ENCODE results near the gene SZRD1.
"Not testable (repeated sequence)": the region's sequence is repeated elsewhere in the genome, so short reads cannot be mapped to it uniquely, and the experiment has no call there.

The SZRD1 gene

DNA sequence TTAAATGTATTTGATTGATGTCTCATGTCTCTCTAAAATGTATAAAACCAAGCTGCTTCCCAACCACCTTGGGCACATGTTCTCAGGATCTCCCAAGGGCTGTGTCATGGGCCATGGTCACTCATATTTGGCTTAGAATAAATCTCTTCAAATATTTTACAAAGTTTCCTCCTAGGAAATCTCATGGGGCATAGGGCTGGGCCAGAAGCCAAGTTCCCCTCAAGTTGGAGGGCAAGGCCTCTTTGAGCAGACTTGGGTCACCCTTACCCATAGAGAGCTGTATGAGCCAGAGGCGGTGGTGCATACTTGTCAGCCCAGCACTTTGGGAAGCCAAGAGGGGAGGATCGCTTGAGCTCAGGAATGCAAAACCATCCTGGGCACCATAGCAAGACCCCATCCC, 12.4 kb upstream of the SZRD1 start:
- Histone ChIP-seq H4K8ac (ENCODE audit: low read length) (no peak overlapping the region), H3K27me3 (ENCODE audit: control insufficient read depth in 1 of 2, insufficient read depth in 1 of 2, low read length in 2 of 2) (no peaks in the 10 kb centered on the region), H2BK15ac (ENCODE audit: low read depth, poor library complexity, severe bottlenecking) (no peak overlapping the region), H2BK5ac (ENCODE audit: low read depth, low read length, poor library complexity, severe bottlenecking) (no peak overlapping the region), H2BK12ac (ENCODE audit: low read length in 2 of 2) (no peak overlapping the region), H3K27ac (ENCODE audit: low read length, poor library complexity, severe bottlenecking) (no peak overlapping the region), H3K9ac (ENCODE audit: low read length) (no peak overlapping the region), H3K23ac (ENCODE audit: low read length in 2 of 2) (no peak overlapping the region), H4K91ac (ENCODE audit: low read length) (no peak overlapping the region), H3K18ac (ENCODE audit: low read depth in 1 of 2, low read length in 2 of 2) (no peak overlapping the region), H3K4me2 (ENCODE audit: low read length, poor library complexity, severe bottlenecking) (no peak overlapping the region), H3K4ac (ENCODE audit: low read depth in 1 of 2, low read length in 2 of 2) (no peak overlapping the region), H3K79me1 (replicated peaks; ENCODE audit: low read length, poor library complexity, severe bottlenecking) (peaks cover 2% of the 10 kb centered on the region), H2BK120ac (ENCODE audit: low read depth, low read length) (no peak overlapping the region), H3K14ac (ENCODE audit: low read length in 2 of 2) (no peak overlapping the region), H3K36me3 (ENCODE audit: control insufficient read depth in 1 of 2, insufficient read depth in 2 of 2, low read depth in 1 of 2, low read length in 2 of 2) (no peaks in the 10 kb centered on the region), H3K9me3 (ENCODE audit: control insufficient read depth, low read length) (no peaks in the 10 kb centered on the region), H3K4me3 (ENCODE audit: insufficient read depth in 1 of 2, low read depth in 1 of 2, low read length in 2 of 2) (no peak overlapping the region), H2AFZ (ENCODE audit: low read depth, low read length) (no peak overlapping the region), H2AK5ac (ENCODE audit: low read length, severe bottlenecking) (no peak overlapping the region), H3K4me1 (ENCODE audit: control insufficient read depth, insufficient read depth, low read depth, low read length) (peaks cover 8% of the 10 kb centered on the region)
- WGBS, result 92% methylated on average over 1 of the region's 2 CpGs
- DNase-seq, result no peak

DNA sequence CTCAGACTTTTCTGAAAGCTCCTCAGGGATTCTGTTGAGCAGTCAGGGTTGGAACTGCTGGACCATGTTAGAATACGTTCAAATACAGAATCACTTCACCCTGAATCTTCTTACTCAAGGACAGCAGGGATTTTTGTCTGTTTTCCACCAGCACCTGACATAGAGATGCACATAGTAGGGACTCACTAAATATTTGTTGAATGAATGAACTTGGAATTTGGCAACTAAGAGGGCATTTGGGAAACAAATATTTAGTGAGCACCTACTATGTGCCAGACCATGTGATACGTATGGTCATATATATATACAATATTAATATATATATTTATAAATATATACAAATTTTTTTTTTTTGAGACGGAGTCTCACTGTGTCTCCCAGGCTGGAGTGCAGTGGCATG, 10.2 kb upstream of the SZRD1 start:
- Histone ChIP-seq H3K36me3 (ENCODE audit: control insufficient read depth in 1 of 2, insufficient read depth in 2 of 2, low read depth in 1 of 2, low read length in 2 of 2) (no peaks in the 10 kb centered on the region), H3K9me3 (ENCODE audit: control insufficient read depth, low read length) (no peaks in the 10 kb centered on the region), H3K79me1 (replicated peaks; ENCODE audit: low read length, poor library complexity, severe bottlenecking) (peaks cover 2% of the 10 kb centered on the region), H2BK12ac (ENCODE audit: low read length in 2 of 2) (no peak overlapping the region), H2AFZ (ENCODE audit: low read depth, low read length) (no peak overlapping the region), H3K27me3 (ENCODE audit: control insufficient read depth in 1 of 2, insufficient read depth in 1 of 2, low read length in 2 of 2) (no peaks in the 10 kb centered on the region), H2BK15ac (ENCODE audit: low read depth, poor library complexity, severe bottlenecking) (no peak overlapping the region), H2BK120ac (ENCODE audit: low read depth, low read length) (no peak overlapping the region), H3K27ac (ENCODE audit: low read length, poor library complexity, severe bottlenecking) (no peak overlapping the region), H3K4ac (ENCODE audit: low read depth in 1 of 2, low read length in 2 of 2) (no peak overlapping the region), H4K8ac (ENCODE audit: low read length) (no peak overlapping the region), H3K23ac (ENCODE audit: low read length in 2 of 2) (no peak overlapping the region), H3K9ac (ENCODE audit: low read length) (no peak overlapping the region), H3K4me2 (ENCODE audit: low read length, poor library complexity, severe bottlenecking) (no peak overlapping the region), H3K14ac (ENCODE audit: low read length in 2 of 2) (no peak overlapping the region), H2AK5ac (ENCODE audit: low read length, severe bottlenecking) (no peak overlapping the region), H2BK5ac (ENCODE audit: low read depth, low read length, poor library complexity, severe bottlenecking) (no peak overlapping the region), H3K18ac (ENCODE audit: low read depth in 1 of 2, low read length in 2 of 2) (no peak overlapping the region), H4K91ac (ENCODE audit: low read length) (no peak overlapping the region), H3K4me1 (ENCODE audit: control insufficient read depth, insufficient read depth, low read depth, low read length) (peaks cover 8% of the 10 kb centered on the region), H3K4me3 (ENCODE audit: insufficient read depth in 1 of 2, low read depth in 1 of 2, low read length in 2 of 2) (no peak overlapping the region)
- WGBS, result 75% methylated on average over 1 of the region's 3 CpGs
- DNase-seq, result no peak

DNA sequence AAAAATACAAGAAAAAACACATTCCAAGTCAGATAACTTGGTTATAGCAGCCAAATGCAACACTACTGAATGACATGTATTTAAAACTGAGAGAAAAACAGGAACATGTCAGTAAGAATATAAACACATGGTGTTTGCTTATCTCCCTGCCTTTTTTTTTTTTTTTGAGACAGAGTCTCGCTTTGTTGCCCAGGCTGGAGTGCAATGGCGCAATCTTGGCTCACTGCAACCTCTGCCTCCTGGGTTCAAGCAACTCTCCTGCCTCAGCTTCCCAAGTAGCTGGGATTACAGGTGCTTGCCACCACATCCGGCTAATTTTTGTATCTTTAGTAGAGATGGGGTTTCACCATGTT, 1.9 kb upstream of the SZRD1 start:
- not testable (repeated sequence) for H2BK120ac ChIP-seq (ENCODE audit: low read depth, low read length); H2BK5ac ChIP-seq (ENCODE audit: low read depth, low read length, poor library complexity, severe bottlenecking); H3K27me3 ChIP-seq (ENCODE audit: control insufficient read depth in 1 of 2, insufficient read depth in 1 of 2, low read length in 2 of 2); H3K23ac ChIP-seq (ENCODE audit: low read length in 2 of 2); H3K14ac ChIP-seq (ENCODE audit: low read length in 2 of 2); H3K79me1 ChIP-seq (replicated peaks; ENCODE audit: low read length, poor library complexity, severe bottlenecking); H3K27ac ChIP-seq (ENCODE audit: low read length, poor library complexity, severe bottlenecking); H3K4me2 ChIP-seq (ENCODE audit: low read length, poor library complexity, severe bottlenecking); H4K8ac ChIP-seq (ENCODE audit: low read length); H3K4me3 ChIP-seq (ENCODE audit: insufficient read depth in 1 of 2, low read depth in 1 of 2, low read length in 2 of 2); H3K36me3 ChIP-seq (ENCODE audit: control insufficient read depth in 1 of 2, insufficient read depth in 2 of 2, low read depth in 1 of 2, low read length in 2 of 2); H3K4me1 ChIP-seq (ENCODE audit: control insufficient read depth, insufficient read depth, low read depth, low read length); H3K9me3 ChIP-seq (ENCODE audit: control insufficient read depth, low read length); H4K91ac ChIP-seq (ENCODE audit: low read length); H3K18ac ChIP-seq (ENCODE audit: low read depth in 1 of 2, low read length in 2 of 2); H3K4ac ChIP-seq (ENCODE audit: low read depth in 1 of 2, low read length in 2 of 2); H2BK15ac ChIP-seq (ENCODE audit: low read depth, poor library complexity, severe bottlenecking); H2AK5ac ChIP-seq (ENCODE audit: low read length, severe bottlenecking); H2BK12ac ChIP-seq (ENCODE audit: low read length in 2 of 2); H2AFZ ChIP-seq (ENCODE audit: low read depth, low read length)
- WGBS, result 75% methylated on average over 2 of the region's 3 CpGs
- peak; percentile 48 for DNase-seq
- H3K9ac ChIP-seq (ENCODE audit: low read length), result peak overlapping the region; percentile 65

DNA sequence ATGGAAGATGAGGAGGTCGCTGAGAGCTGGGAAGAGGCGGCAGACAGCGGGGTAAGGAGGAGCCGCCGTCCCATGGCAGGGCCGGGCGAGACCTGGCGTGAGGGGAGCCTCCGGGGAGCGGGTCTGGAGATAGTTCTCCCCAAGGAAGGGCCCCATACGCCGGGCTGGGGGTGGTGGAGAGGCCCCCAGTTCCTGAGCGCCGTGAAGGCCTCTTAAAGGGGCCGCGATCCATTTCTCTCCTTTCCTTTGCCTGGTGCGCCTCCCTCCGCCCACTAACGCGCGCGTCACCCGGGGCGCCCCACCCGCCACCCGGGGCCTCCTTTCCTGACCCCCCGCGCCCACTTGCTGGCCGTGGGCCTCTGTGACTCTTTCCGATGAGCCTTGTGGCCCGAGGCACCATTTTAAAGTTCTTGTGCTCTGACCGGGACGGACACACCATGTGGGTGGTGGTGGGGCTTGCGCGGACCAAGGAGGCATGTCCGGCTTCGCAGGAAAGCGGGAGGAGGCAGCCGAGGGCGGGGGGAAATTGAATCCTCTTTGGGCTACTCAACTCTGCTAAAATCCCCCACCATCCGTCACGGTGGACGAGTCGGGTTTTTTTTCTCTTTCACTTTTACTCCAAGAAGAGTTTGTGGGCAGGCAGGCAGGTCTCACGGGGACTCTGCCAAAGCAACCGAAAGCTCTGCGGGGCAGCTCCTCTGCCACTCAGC, 371 bp downstream of the SZRD1 start:
- Histone ChIP-seq H2AK5ac (ENCODE audit: low read length, severe bottlenecking) (peak overlapping the region; percentile 44), H4K8ac (ENCODE audit: low read length) (peak overlapping the region; percentile 99), H2BK12ac (ENCODE audit: low read length in 2 of 2) (peak overlapping the region; percentile 42 to 54), H3K4ac (ENCODE audit: low read depth in 1 of 2, low read length in 2 of 2) (peak overlapping the region; percentile 96), H3K9ac (ENCODE audit: low read length) (peak overlapping the region; percentile 95), H3K23ac (ENCODE audit: low read length in 2 of 2) (no peak overlapping the region), H3K27ac (ENCODE audit: low read length, poor library complexity, severe bottlenecking) (peak overlapping the region; percentile 99), H3K79me1 (replicated peaks; ENCODE audit: low read length, poor library complexity, severe bottlenecking) (no peaks in the 10 kb centered on the region), H4K91ac (ENCODE audit: low read length) (peak overlapping the region; percentile 99), H2BK5ac (ENCODE audit: low read depth, low read length, poor library complexity, severe bottlenecking) (peak overlapping the region; percentile 93), H3K36me3 (ENCODE audit: control insufficient read depth in 1 of 2, insufficient read depth in 2 of 2, low read depth in 1 of 2, low read length in 2 of 2) (no peaks in the 10 kb centered on the region), H2AFZ (ENCODE audit: low read depth, low read length) (peak overlapping the region; percentile 46), H2BK120ac (ENCODE audit: low read depth, low read length) (peak overlapping the region; percentile 100), H3K4me1 (ENCODE audit: control insufficient read depth, insufficient read depth, low read depth, low read length) (peaks cover 4% of the 10 kb centered on the region), H3K9me3 (ENCODE audit: control insufficient read depth, low read length) (no peaks in the 10 kb centered on the region), H3K18ac (ENCODE audit: low read depth in 1 of 2, low read length in 2 of 2) (peak overlapping the region; percentile 95 to 98), H3K27me3 (ENCODE audit: control insufficient read depth in 1 of 2, insufficient read depth in 1 of 2, low read length in 2 of 2) (no peaks in the 10 kb centered on the region), H2BK15ac (ENCODE audit: low read depth, poor library complexity, severe bottlenecking) (peak overlapping the region; percentile 96), H3K14ac (ENCODE audit: low read length in 2 of 2) (peak overlapping the region in 1 of 2 experiments; percentile 68), H3K4me2 (ENCODE audit: low read length, poor library complexity, severe bottlenecking) (peak overlapping the region; percentile 49), H3K4me3 (ENCODE audit: insufficient read depth in 1 of 2, low read depth in 1 of 2, low read length in 2 of 2) (peak overlapping the region; percentile 84 to 87)
- WGBS, result under 1% methylated on average over 35 of the region's 47 CpGs
- DNase-seq, result peak; percentile 95
